GM12878 (cell line): ENCODE measurements around the gene AOPEP.

Source experiments
- CHD4 ChIP-seq: fragments of 200-600 bp; sonication (generic); IDR thresholded peaks from 2 replicates; pipeline ENCODE4 v1.6.1; 2016; ENCODE audit warnings: mild to moderate bottlenecking
- CTCF ChIP-seq, 3 experiments: IDR thresholded peaks in 2 of 3; conservative IDR thresholded peaks in 1 of 3; 2 replicates each; pipeline ENCODE4 v1.5.1; 2011; ENCODE audit warnings: low read depth in 3 of 3, low read length in 3 of 3, mild to moderate bottlenecking in 3 of 3, control low read depth in 2 of 3, moderate library complexity in 2 of 3, inconsistent platforms in 1 of 3, mixed read lengths in 1 of 3; ENCODE audit not compliant: control insufficient read depth in 2 of 3, insufficient read depth in 1 of 3; ENCODE audit errors: extremely low read depth in 1 of 3
- EZH2 ChIP-seq: IDR thresholded peaks from 2 replicates; pipeline ENCODE4 v1.6.1; 2012; ENCODE audit warnings: low read depth, mild to moderate bottlenecking, control low read depth, inconsistent platforms, low read length, borderline replicate concordance; ENCODE audit not compliant: control insufficient read depth
- FOS ChIP-seq: IDR thresholded peaks from 3 replicates; pipeline ENCODE4 v1.6.1; 2011; ENCODE audit warnings: borderline replicate concordance; ENCODE audit not compliant: insufficient read length; ENCODE audit errors: extremely low read depth
- NFYB ChIP-seq: IDR thresholded peaks from 2 replicates; pipeline ENCODE4 v1.6.1; 2011; ENCODE audit warnings: low read depth, mild to moderate bottlenecking, low read length, improper control_type of control experiment, moderate library complexity; ENCODE audit not compliant: insufficient read depth
- POLR2AphosphoS5 ChIP-seq: IDR thresholded peaks from 2 replicates; pipeline ENCODE4 v1.6.1; 2011; ENCODE audit warnings: mild to moderate bottlenecking, low read length, inconsistent platforms
- PRDM15 ChIP-seq: fragments of 450-650 bp; formaldehyde crosslinking; IDR thresholded peaks from 2 replicates; pipeline ENCODE4 v1.4.0; 2020; ENCODE audit warnings: mild to moderate bottlenecking, moderate library complexity
- TAF1 ChIP-seq: IDR thresholded peaks from 2 replicates; pipeline ENCODE4 v1.6.1; 2011; ENCODE audit warnings: mild to moderate bottlenecking, low read depth, low read length, borderline replicate concordance
- ZNF384 ChIP-seq: IDR thresholded peaks from 2 replicates; pipeline ENCODE4 v1.6.1; 2012; ENCODE audit warnings: low read depth, mild to moderate bottlenecking, low read length, improper control_type of control experiment, borderline replicate concordance
- TF ChIP-seq, protein P1 (sequence below): IDR thresholded peaks from 2 replicates; pipeline ENCODE4 v1.6.1; 2012; ENCODE audit warnings: low read depth, low read length, improper control_type of control experiment

GRCh38 chr9:95094002-95094401 is 367.5 kb downstream of the AOPEP start:
- TF ChIP-seq, protein P1, sequence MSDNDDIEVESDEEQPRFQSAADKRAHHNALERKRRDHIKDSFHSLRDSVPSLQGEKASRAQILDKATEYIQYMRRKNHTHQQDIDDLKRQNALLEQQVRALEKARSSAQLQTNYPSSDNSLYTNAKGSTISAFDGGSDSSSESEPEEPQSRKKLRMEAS, result no peak
- TF ChIP-seq TAF1, result no peak
- no peak for TF ChIP-seq NFYB
- TF ChIP-seq CTCF (IDR thresholded peaks at IDR 0.05 in 2 of 3, conservative IDR thresholded peaks at IDR 0.05 in 1 of 3; ENCODE audit: control insufficient read depth in 2 of 3, extremely low read depth in 1 of 3, insufficient read depth in 1 of 3, low read depth in 3 of 3, low read length in 3 of 3), result no peak
- TF ChIP-seq CHD4, result no peak
- TF ChIP-seq FOS, result no peak
- TF ChIP-seq PRDM15 (CRISPR knock-in tag), result no peak
- no peak for TF ChIP-seq ZNF384
- TF ChIP-seq POLR2AphosphoS5, result no peak
- TF ChIP-seq EZH2, result no peak
